ENCODE measurements around the gene PIGA.

Gene PIGA

DNA sequence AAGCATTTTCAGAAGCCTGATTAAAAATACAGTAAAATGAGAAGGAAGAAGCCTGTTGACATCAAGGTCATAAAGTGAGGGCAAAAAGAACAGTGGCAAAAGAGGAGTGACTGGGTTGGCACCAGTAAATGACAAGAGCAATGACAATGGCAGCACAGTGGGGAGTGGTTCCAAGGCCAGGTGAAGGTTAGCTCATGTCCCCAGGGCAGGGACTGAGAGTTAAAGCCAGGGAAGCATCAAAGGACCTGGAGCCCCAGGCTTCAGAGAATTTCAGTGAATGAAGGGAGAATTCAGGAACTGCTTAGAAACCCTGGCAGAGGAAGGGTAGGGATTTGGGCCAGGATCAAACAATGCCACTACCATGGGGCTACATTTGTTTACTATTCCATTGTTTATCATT lies 8.8 kb upstream of the PIGA start:
- no peaks in the 10 kb centered on the region for H3K36me3 ChIP-seq (ENCODE audit: insufficient read depth, low read length)
- H3K4me1 ChIP-seq (ENCODE audit: insufficient read depth, low read length), result peaks cover 26% of the 10 kb centered on the region
- H3K9me3 ChIP-seq (ENCODE audit: low read length), result no peaks in the 10 kb centered on the region
- H2AFZ ChIP-seq (ENCODE audit: low read depth, low read length), result no peak overlapping the region
- no peaks in the 10 kb centered on the region for H3K27me3 ChIP-seq (ENCODE audit: insufficient read depth, low read length)
- H3K4me3 ChIP-seq (ENCODE audit: low read length), result no peak overlapping the region

DNA sequence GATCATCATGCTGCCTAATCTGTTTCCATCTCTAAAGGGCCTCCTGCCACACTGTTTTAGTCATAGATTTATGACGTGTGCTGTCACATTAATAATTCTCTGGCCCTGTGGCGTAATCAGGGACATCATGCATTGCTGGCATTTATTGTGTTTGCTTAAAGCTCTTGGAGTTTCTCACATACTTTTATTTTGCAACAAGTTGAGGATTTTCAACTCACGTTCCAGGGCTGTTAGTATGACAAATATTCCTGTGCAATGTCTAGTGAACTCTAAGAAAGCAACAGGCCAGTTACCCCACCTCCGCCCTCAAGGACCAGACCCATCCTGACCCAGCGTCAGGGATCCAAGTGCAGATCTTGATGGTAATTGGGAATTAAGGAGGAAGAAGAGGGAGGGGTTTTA lies 7.8 kb upstream of the PIGA start:
- Histone ChIP-seq H3K9me3 (ENCODE audit: low read length) (no peaks in the 10 kb centered on the region), H3K4me3 (ENCODE audit: low read length) (no peak overlapping the region), H2AFZ (ENCODE audit: low read depth, low read length) (no peak overlapping the region), H3K27me3 (ENCODE audit: insufficient read depth, low read length) (no peaks in the 10 kb centered on the region), H3K36me3 (ENCODE audit: insufficient read depth, low read length) (no peaks in the 10 kb centered on the region), H3K4me1 (ENCODE audit: insufficient read depth, low read length) (peaks cover 26% of the 10 kb centered on the region)

DNA sequence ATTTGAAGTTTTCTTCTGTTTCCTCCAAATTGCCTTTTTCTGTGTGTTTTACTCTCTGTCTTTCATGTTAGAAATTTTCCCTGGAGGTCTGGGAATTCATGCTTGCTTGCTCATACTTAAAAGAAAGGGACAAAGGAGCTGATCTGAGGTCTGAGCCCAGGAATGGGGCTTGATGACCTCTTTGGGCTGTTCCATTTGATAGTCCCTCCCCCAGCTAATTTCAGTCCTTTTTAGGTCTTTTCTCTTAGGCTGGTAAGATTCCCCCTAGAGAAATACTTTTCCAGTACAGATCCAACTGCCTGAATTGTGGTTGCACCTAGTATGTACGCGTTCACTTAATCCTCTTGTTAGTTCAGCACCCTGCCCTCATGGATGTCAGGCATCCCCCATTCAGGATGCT lies 5.5 kb upstream of the PIGA start:
- Histone ChIP-seq H3K9me3 (ENCODE audit: low read length) (no peaks in the 10 kb centered on the region), H3K4me1 (ENCODE audit: insufficient read depth, low read length) (peaks cover 28% of the 10 kb centered on the region), H3K27me3 (ENCODE audit: insufficient read depth, low read length) (no peaks in the 10 kb centered on the region), H3K4me3 (ENCODE audit: low read length) (no peak overlapping the region), H3K36me3 (ENCODE audit: insufficient read depth, low read length) (no peaks in the 10 kb centered on the region), H2AFZ (ENCODE audit: low read depth, low read length) (no peak overlapping the region)

DNA sequence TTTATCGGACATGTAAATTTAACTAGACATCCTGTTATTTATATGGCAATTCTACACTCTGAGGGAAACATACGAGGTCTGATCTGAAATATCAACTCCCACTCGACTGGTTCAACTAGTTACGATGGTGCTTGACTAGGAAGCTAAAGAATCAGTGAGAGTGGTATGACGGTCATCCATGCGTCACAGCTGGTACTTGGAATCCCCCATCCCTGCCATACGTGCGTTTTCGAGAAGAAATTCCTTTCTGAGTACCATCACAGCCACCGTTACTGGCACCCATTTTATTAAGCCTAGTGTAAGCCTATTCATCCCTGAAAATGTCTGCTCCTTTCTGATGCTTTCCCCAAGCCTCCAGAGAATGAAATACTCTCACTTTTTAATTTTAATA lies 695 bp upstream of the PIGA start:
- Histone ChIP-seq H2AFZ (ENCODE audit: low read depth, low read length) (peak overlapping the region; percentile 38), H3K4me3 (ENCODE audit: low read length) (peak overlapping the region; percentile 62), H3K9me3 (ENCODE audit: low read length) (no peaks in the 10 kb centered on the region), H3K4me1 (ENCODE audit: insufficient read depth, low read length) (peaks cover 19% of the 10 kb centered on the region), H3K36me3 (ENCODE audit: insufficient read depth, low read length) (peaks cover 2% of the 10 kb centered on the region), H3K27me3 (ENCODE audit: insufficient read depth, low read length) (no peaks in the 10 kb centered on the region)

- H2AFZ ChIP-seq (ENCODE audit: low read depth, low read length), result no peak overlapping the region
- peaks cover 5% of the 10 kb centered on the region for H3K36me3 ChIP-seq (ENCODE audit: insufficient read depth, low read length)
- peaks cover 5% of the 10 kb centered on the region for H3K4me1 ChIP-seq (ENCODE audit: insufficient read depth, low read length)
- no peaks in the 10 kb centered on the region for H3K9me3 ChIP-seq (ENCODE audit: low read length)
- H3K27me3 ChIP-seq (ENCODE audit: insufficient read depth, low read length), result no peaks in the 10 kb centered on the region
- peak overlapping the region; percentile 62 for H3K4me3 ChIP-seq (ENCODE audit: low read length)
These were observed 762 bp downstream of the PIGA start for GRCh38 chrX:15334561-15334960.

GRCh38 chrX:15328821-15329220 lies 6.5 kb downstream of the PIGA start:
- peaks cover 13% of the 10 kb centered on the region for H3K36me3 ChIP-seq (ENCODE audit: insufficient read depth, low read length)
- H3K4me1 ChIP-seq (ENCODE audit: insufficient read depth, low read length), result no peaks in the 10 kb centered on the region
- peaks cover 7% of the 10 kb centered on the region for H3K27me3 ChIP-seq (ENCODE audit: insufficient read depth, low read length)
- no peaks in the 10 kb centered on the region for H3K9me3 ChIP-seq (ENCODE audit: low read length)
- H2AFZ ChIP-seq (ENCODE audit: low read depth, low read length), result no peak overlapping the region
- H3K4me3 ChIP-seq (ENCODE audit: low read length), result no peak overlapping the region

GRCh38 chrX:15328131-15328530 lies 7.2 kb downstream of the PIGA start:
- H2AFZ ChIP-seq (ENCODE audit: low read depth, low read length), result no peak overlapping the region
- H3K4me3 ChIP-seq (ENCODE audit: low read length), result no peak overlapping the region
- H3K4me1 ChIP-seq (ENCODE audit: insufficient read depth, low read length), result no peaks in the 10 kb centered on the region
- peaks cover 8% of the 10 kb centered on the region for H3K27me3 ChIP-seq (ENCODE audit: insufficient read depth, low read length)
- H3K9me3 ChIP-seq (ENCODE audit: low read length), result no peaks in the 10 kb centered on the region
- H3K36me3 ChIP-seq (ENCODE audit: insufficient read depth, low read length), result peaks cover 17% of the 10 kb centered on the region

DNA sequence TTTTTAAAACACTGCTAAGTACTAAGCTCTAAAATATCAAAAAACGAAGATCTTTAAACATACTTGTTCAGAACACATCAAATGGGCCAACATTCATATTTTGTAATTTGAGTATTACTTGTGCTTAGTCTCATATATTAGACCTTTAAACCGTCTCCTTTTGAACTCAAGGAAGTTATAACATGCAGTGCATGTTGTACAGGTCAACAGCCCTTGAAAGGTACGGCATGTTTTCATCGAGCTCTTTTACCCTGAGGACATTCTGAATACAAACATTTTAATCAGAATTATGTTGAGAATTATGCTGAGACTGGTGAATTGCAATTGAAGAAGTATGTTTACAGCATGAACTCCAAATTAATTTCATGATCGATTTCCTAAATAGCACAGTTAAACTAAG lies 12.9 kb downstream of the PIGA start:
- peaks cover 8% of the 10 kb centered on the region for H3K27me3 ChIP-seq (ENCODE audit: insufficient read depth, low read length)
- no peak overlapping the region for H2AFZ ChIP-seq (ENCODE audit: low read depth, low read length)
- H3K36me3 ChIP-seq (ENCODE audit: insufficient read depth, low read length), result peaks cover 11% of the 10 kb centered on the region
- no peaks in the 10 kb centered on the region for H3K4me1 ChIP-seq (ENCODE audit: insufficient read depth, low read length)
- H3K9me3 ChIP-seq (ENCODE audit: low read length), result no peaks in the 10 kb centered on the region
- no peak overlapping the region for H3K4me3 ChIP-seq (ENCODE audit: low read length)

- Histone ChIP-seq H2AFZ (ENCODE audit: low read depth, low read length) (no peak overlapping the region), H3K9me3 (ENCODE audit: low read length) (no peaks in the 10 kb centered on the region), H3K4me1 (ENCODE audit: insufficient read depth, low read length) (no peaks in the 10 kb centered on the region), H3K4me3 (ENCODE audit: low read length) (no peak overlapping the region), H3K36me3 (ENCODE audit: insufficient read depth, low read length) (peaks cover 11% of the 10 kb centered on the region), H3K27me3 (ENCODE audit: insufficient read depth, low read length) (peaks cover 8% of the 10 kb centered on the region)
These were observed 13.3 kb downstream of the PIGA start for GRCh38 chrX:15322072-15322471.

DNA sequence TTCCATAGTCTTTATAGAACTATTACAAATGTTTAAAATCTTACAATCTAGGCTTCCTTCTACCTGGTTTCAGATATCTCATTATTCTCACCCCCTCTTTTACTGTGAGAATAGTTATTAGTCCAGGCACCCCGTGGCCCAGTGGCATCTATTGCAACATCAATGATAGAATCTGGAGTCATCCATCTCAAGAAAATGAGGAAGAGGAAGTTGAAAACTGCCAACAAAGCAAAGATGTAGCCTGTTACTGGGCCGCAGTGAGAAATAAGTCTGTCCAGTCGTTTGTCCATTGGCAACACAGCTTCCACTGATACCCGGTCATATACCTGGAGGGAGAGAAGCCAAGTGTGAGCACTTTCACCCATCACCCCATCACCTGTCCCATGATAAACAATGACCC lies 13.9 kb downstream of the PIGA start:
- H3K9me3 ChIP-seq (ENCODE audit: low read length), result no peaks in the 10 kb centered on the region
- H3K4me3 ChIP-seq (ENCODE audit: low read length), result no peak overlapping the region
- H3K27me3 ChIP-seq (ENCODE audit: insufficient read depth, low read length), result peaks cover 7% of the 10 kb centered on the region
- no peaks in the 10 kb centered on the region for H3K4me1 ChIP-seq (ENCODE audit: insufficient read depth, low read length)
- H3K36me3 ChIP-seq (ENCODE audit: insufficient read depth, low read length), result peaks cover 11% of the 10 kb centered on the region
- no peak overlapping the region for H2AFZ ChIP-seq (ENCODE audit: low read depth, low read length)

DNA sequence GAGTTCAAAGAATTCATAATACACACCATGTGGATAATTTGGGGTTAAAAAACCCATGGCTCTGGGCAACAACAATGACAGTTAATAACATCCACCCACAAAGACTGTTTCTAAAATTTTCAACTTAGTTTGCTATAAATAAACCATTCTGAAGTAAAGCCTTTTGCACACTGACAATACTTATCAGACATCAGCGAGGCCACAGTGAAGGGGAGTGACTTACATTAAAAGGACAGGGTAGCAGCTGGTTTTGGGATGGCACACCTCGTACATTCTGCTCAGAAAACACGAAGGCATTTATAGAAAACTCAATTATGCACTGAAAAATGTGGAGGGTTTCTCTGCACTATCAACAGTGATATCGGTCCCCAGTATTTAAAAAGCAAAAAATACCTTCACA lies 15.0 kb downstream of the PIGA start:
- Histone ChIP-seq H3K36me3 (ENCODE audit: insufficient read depth, low read length) (peaks cover 11% of the 10 kb centered on the region), H3K4me3 (ENCODE audit: low read length) (no peak overlapping the region), H3K9me3 (ENCODE audit: low read length) (no peaks in the 10 kb centered on the region), H2AFZ (ENCODE audit: low read depth, low read length) (no peak overlapping the region), H3K4me1 (ENCODE audit: insufficient read depth, low read length) (no peaks in the 10 kb centered on the region), H3K27me3 (ENCODE audit: insufficient read depth, low read length) (peaks cover 6% of the 10 kb centered on the region)

DNA sequence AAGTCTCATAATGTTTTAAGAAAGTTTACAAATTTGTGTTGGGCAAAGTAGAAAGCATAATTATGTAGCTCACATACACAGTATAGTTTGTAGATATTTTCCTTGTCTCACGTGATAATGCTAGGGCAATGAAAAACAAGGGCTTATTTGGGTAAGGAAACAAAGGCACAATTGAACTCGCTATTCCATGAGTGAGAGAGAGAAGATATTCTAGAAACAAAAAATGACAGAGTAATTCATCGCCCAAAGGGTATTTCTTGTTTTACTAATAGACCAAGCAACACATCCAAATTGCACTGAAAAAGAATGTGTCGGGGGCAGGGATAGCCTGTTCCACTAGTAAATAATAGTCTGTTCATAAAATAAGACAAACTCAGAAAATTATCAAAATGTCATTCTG lies 16.2 kb downstream of the PIGA start:
- no peak overlapping the region for H3K4me3 ChIP-seq (ENCODE audit: low read length)
- peaks cover 7% of the 10 kb centered on the region for H3K36me3 ChIP-seq (ENCODE audit: insufficient read depth, low read length)
- H3K27me3 ChIP-seq (ENCODE audit: insufficient read depth, low read length), result peaks cover 2% of the 10 kb centered on the region
- H2AFZ ChIP-seq (ENCODE audit: low read depth, low read length), result no peak overlapping the region
- no peaks in the 10 kb centered on the region for H3K4me1 ChIP-seq (ENCODE audit: insufficient read depth, low read length)
- H3K9me3 ChIP-seq (ENCODE audit: low read length), result no peaks in the 10 kb centered on the region

DNA sequence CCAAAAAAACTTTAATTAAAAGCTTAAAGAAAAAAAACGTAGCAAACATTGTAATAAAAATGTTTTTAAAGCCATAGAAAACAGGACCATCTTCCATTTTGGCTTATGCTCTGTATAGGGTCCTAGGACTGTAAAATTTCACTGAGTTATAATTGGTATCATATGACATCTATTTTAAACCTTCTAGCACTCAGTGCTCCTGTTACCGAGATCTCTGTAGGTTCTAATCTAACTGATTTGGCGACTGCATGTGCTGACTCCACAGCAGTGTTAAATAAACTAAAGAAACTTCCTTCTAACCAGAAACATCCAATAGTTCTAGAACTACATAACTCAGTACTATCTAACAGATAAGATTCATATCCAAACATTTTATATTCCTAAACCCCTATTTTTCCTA lies 19.8 kb downstream of the PIGA start, which contains the start of gene ASB11:
ASB11 (minus strand) TSS at position 132 of the 400 bp plus-strand sequence; CDS start at position 97, 35 bp downstream.
- Histone ChIP-seq H3K4me1 (ENCODE audit: insufficient read depth, low read length) (no peaks in the 10 kb centered on the region), H3K9me3 (ENCODE audit: low read length) (no peaks in the 10 kb centered on the region), H2AFZ (ENCODE audit: low read depth, low read length) (no peak within 1 kb of the TSS), H3K27me3 (ENCODE audit: insufficient read depth, low read length) (no peaks in the 10 kb centered on the region), H3K4me3 (ENCODE audit: low read length) (no peak within 1 kb of the TSS), H3K36me3 (ENCODE audit: insufficient read depth, low read length) (no peaks in the 10 kb centered on the region)

DNA sequence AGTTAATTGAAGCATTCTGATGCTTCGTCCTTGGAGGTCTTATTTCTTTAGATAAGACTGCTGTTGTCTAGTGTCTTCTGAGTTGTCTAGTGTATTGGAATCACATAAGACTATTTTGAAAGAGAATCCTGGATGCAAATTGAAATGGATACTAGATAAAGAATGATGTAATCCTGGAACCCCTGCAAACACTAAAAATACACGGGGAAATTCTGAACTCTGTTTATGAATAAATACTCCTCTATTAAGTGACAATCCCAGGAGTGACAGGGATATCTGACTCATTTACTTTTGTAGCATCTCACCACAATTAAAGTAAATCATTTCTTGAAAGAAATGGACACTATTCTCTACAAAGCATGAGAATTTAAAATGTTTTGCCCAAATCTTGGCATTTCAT lies 20.9 kb downstream of the PIGA start:
- Histone ChIP-seq H3K9me3 (ENCODE audit: low read length) (no peaks in the 10 kb centered on the region), H2AFZ (ENCODE audit: low read depth, low read length) (no peak overlapping the region), H3K4me3 (ENCODE audit: low read length) (no peak overlapping the region), H3K27me3 (ENCODE audit: insufficient read depth, low read length) (no peaks in the 10 kb centered on the region), H3K4me1 (ENCODE audit: insufficient read depth, low read length) (no peaks in the 10 kb centered on the region), H3K36me3 (ENCODE audit: insufficient read depth, low read length) (no peaks in the 10 kb centered on the region)
